GM18526 (cell line): ENCODE results near the gene PPP5C.

Experiments
- POLR2A ChIP-seq: IDR thresholded peaks from 3 replicates; pipeline ENCODE4 v1.6.1; 2011; ENCODE audit not compliant: insufficient read length; ENCODE audit errors: extremely low read depth

Gene PPP5C

DNA sequence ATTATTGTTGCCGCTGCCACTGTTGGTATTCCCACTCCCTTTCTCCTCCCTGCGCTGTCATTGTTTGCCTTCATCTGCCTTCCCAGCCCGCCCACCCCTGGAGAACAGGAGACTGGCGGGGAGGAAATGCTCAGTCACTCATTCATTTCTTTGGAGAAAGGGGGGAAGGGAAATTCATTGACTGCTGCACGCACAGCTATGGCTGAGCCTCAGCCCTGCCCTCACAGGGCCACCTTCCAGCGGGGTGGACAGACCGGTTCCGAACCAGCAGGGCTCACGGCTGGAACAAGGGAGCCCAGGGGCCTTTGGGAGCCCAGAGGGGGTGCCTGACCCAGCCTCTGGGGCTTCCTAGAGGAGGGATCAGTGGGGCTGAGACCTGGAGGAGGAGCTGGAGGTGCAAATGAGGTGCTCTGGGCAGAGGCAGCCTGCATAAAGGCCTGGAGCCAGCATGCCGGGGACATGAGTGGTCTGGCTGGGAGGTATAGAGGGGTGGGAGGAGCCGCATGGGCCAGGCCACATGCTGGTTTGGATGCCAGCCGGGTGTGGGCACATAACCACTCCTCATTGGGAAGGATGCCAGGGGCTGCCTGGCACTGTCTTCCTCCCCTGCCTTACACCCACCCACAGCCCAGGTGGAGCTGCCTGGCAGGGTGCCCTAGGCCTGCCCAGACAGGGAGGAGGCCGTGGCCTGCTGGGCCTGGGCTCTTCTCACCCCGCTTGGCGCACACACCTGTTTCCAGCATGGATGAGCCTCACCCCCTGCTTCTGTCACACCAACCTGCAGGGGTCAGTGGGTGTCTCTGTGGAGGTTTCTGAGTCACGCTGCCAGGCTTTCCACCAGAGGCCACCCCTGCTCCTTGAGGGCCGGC, 26.8 kb downstream of the PPP5C start:
- TF ChIP-seq POLR2A = no peak

GRCh38 chr19:46374536-46375475, 27.9 kb downstream of the PPP5C start:
- TF ChIP-seq POLR2A = no peak

DNA sequence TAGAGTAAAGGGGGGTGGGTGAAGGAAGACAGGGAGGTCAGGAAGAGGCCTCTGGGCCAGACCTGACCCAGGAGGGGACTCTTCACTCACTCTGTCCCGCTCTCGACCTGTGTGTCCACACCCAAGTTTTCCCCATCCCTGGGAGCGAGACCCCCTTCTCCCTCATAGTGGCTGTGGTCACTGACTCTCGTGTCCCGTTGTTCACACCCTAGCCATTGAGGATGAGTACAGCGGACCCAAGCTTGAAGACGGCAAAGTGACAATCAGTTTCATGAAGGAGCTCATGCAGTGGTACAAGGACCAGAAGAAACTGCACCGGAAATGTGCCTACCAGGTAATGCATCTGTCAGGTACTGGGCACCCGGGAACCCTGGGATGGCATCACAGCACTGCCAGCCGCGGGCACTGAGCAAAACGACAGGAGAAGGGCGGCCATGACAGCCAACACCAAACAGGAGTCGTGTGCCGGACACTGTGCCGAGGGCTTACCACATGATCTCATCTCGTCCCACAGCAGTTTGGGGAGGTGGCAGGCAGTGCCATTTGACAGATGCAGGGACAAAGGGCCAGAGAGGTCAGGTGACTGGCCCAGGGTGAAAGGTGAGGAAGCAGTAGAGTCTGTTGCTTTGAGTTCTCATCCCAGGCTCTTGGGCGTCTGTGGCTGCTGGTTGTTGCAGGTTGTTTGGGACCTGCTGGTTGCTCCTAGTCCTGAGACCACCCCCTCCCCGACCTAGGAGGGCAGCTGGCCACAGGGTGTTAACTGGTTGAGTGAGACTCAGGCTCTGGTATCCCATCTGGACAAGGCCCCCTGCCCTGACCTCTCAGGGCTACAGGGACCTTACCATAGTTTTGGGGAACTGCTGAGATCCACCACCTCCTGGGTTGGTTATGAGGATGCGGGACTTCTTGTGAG, 29.6 kb downstream of the PPP5C start:
- no peak for TF ChIP-seq POLR2A

- TF ChIP-seq POLR2A = no peak
Observed at GRCh38 chr19:46378268-46378667, 31.4 kb downstream of the PPP5C start.

DNA sequence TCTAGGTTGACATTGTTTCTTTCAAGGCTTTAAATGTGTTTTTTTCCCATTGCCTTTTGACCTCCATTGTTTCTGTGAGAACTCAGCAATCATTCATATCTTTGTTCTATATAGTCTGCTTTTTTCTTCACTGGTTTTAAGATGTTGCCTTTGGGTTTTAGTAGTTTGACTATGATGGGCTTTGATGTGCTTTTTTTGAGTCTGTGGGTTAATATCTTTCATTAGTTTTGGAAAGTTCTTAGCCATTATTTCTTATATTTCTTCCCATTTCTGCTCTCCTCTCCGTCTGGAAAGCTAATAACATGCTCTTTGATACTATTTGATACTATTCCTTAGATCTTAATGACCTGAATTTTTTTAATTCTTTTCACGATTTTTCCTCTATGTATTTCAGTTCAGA, 33.8 kb downstream of the PPP5C start:
- no peak for TF ChIP-seq POLR2A

- no peak for TF ChIP-seq POLR2A
Observed at GRCh38 chr19:46381346-46381745, 34.5 kb downstream of the PPP5C start.

DNA sequence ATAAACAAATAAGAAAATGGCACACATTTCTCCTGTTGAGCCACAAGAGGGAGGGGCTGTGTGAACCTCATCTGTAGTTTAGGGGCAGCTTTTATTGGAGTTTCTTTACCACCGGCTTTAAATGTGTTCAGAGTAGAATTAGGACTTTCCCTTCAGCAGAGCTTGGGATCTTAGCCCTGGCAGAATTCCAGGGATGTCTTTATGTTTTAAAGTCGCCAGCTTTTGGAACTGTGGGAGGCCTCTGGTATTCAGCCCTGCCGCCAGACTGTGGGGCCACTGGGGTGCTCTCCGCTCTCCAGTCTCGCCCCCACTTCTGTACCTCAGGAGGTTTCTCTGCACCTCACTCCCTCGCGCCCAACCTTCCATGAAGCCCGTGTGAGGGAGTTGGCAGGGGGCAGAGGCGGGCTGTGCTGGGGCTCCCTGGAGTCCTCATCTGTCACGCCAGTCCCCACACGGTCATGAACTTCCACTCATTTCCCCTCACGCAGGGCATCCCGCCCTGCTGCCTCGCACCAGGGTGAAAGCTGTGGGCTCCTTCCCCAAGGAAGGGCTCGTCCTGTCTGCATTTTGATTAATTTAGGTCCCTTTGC, 35.0 kb downstream of the PPP5C start:
- TF ChIP-seq POLR2A = no peak

- no peak for TF ChIP-seq POLR2A
Observed at GRCh38 chr19:46383171-46383815, 36.4 kb downstream of the PPP5C start.

DNA sequence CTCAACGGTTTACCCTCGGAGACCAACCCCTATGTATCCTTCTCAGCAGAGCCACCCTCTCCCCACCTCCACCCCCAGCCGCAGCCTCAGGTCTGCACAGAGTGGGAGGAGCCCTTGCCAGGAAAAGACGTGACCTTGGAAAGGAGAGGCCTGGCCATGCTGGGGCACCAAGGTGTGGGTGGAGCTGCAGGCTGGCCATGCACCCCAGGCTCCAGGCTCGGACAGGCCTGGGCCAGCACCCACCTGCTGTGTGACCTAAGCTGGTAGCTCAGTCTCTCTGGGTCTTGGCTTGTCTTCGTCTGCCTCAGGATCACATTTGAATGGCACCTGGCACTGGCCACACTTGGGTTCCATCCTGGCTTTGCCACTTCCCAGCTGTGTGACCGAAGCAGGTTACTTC, 37.0 kb downstream of the PPP5C start:
- no peak for TF ChIP-seq POLR2A

DNA sequence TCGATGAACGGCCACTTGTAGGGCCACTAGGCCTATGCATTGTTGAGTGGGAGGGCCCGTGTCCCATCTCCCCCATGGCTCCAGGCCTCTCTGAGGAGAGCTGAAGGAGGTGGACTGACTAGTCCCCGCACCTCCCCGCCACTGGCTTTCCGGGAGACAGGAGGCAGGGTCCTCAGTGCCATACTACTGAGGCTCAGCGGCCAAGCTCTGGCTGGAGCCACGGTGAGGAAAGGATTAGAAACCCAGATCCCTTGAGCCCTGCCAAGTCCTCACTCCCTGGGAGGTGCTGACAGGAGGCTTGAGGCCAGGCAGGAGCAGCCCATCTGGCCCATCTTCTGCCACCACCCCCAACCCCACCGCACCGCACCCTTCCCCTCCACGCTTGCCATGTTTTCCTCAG, 37.5 kb downstream of the PPP5C start:
- no peak for TF ChIP-seq POLR2A

DNA sequence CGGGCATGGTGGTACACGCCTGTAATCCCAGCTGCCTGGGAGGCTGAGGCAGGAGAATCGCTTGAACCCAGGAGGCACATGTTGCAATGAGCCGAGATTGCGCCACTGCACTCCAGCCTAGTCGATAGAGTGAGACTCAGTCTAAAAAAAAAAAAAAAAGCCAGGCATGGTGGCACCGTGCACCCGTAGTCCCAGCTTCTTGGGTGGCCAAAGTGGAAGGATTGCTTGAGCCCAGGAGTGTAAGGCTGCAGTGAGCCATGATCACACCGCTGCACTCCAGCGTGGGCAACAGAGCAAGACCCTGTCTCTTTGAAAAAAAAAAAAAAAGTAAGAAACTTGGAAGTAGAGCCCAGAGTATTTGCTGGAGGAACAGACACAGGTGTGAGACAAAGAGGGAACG, 38.7 kb downstream of the PPP5C start:
- no peak for TF ChIP-seq POLR2A

DNA sequence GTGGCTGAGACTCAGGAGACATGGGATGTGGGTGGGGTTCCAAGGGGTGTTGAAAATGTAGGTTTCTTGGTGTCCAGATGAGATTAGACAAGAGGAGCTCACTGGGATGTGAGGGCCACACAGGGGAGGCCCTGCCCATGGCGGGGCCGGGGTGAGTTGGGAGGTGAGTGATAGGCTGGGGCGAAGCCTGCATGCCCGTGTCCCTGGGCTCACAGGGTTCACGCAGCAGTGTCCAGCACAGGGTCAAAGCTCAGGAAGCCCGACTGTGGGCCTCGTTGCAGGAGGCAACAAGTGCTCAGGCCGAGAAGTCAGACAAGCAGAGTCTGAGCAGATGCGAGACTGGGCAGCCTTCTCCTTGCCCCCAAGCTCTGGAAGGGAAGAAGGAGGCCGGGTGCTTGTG, 39.3 kb downstream of the PPP5C start:
- no peak for TF ChIP-seq POLR2A

DNA sequence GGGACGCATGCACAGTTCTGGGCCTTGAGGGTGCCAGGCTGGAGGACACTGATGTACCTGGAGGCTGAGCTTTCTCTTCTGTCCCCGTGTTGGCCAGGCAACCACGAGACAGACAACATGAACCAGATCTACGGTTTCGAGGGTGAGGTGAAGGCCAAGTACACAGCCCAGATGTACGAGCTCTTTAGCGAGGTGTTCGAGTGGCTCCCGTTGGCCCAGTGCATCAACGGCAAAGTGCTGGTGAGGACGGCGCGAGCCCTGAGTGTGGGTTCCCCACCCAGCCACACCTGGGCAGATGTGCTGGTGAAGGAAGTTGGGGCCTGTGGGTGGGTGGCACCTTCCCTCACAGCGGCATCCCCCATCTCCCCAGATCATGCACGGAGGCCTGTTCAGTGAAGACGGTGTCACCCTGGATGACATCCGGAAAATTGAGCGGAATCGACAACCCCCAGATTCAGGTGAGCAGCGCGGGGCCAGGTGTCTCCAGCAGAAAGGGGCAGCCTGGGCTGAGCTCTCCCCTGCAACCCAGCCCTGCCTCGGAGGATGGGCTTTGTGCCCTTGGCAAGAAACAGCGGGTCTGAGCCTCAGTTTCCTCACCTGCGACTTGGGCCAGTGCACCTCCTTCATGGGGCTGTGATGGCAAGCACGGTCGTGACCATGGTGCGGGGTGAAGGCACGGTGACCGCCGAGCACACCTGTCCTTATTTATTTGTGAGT, 40.3 kb downstream of the PPP5C start:
- no peak for TF ChIP-seq POLR2A
